K562 (cell line): ENCODE data around the gene RAB13. TPM values are rescaled to one million over a fixed set of nuclear protein-coding genes. Genes with fewer than 3 reads are reported as not detected.
A peak's percentile ranks its signal among the peaks of the same experiment; 100 is the strongest.

Experiments
- C11orf30 ChIP-seq: fragments of 450-650 bp; IDR thresholded peaks from 2 replicates; pipeline ENCODE4 v1.6.1; 2016; ENCODE audit warnings: low read depth, mild to moderate bottlenecking
- EP400 ChIP-seq: fragments of 450-650 bp; IDR thresholded peaks from 2 replicates; pipeline ENCODE4 v1.6.1; 2017; ENCODE audit warnings: antibody characterized with exemption, mild to moderate bottlenecking, moderate library complexity
- MGA ChIP-seq: fragments of 450-650 bp; IDR thresholded peaks from 2 replicates; pipeline ENCODE4 v1.6.1; 2016; ENCODE audit warnings: mild to moderate bottlenecking, moderate library complexity
- PCBP1 ChIP-seq: fragments of 200-400 bp; formaldehyde crosslinking; IDR thresholded peaks from 2 replicates; pipeline ENCODE4 v1.6.1; 2018; ENCODE audit warnings: mild to moderate bottlenecking, low read depth, low read length; ENCODE audit not compliant: poor library complexity, severe bottlenecking
- TCFL5 ChIP-seq: fragments of 250-450 bp; sonication (Bioruptor Pico); conservative IDR thresholded peaks from 2 replicates; pipeline ENCODE4 v1.6.1; 2021; ENCODE audit warnings: mild to moderate bottlenecking, moderate library complexity, matching md5 sums
- YY1 ChIP-seq, 3 experiments: IDR thresholded peaks; 2 replicates each; pipeline ENCODE4 v1.6.1; 2011; ENCODE audit warnings: low read length in 2 of 3, mild to moderate bottlenecking in 2 of 3, moderate library complexity in 2 of 3, borderline replicate concordance in 1 of 3, control low read depth in 1 of 3, low read depth in 1 of 3; ENCODE audit not compliant: insufficient read depth in 3 of 3, insufficient replicate concordance in 2 of 3, control insufficient read depth in 1 of 3, insufficient read length in 1 of 3; ENCODE audit errors: extremely low read depth in 1 of 3
- ZBTB11 ChIP-seq, 3 experiments: fragments of 200-800 bp in 1 of 3; fragments of 250-450 bp in 1 of 3; fragments of 450-650 bp in 1 of 3; sonication (Bioruptor Pico) in 1 of 3; sonication (Bioruptor generic) in 1 of 3; formaldehyde crosslinking in 1 of 3; IDR thresholded peaks; 2 replicates each; pipeline versions ENCODE4 v1.6.1 to v1.8.0; 2016 to 2022; ENCODE audit warnings: mild to moderate bottlenecking in 2 of 3, missing genetic modification characterization in 2 of 3, missing compliant biosample characterization in 1 of 3, moderate library complexity in 1 of 3
- ZNF778 ChIP-seq: fragments of 450-650 bp; formaldehyde crosslinking; IDR thresholded peaks from 2 replicates; pipeline ENCODE4 v1.4.0; 2020; ENCODE audit warnings: mild to moderate bottlenecking, moderate library complexity
- polyA plus RNA-seq, 8 experiments: library from polyadenylated mRNA; depleted of rRNA in 4 of 8; stranded (reverse) in 5 of 8; unstranded in 3 of 8; fragments of >200 nt; fragmentation: Nextera tagmentation in 2 of 8; fragmentation: Illumina TruSeq in 1 of 8; extraction: Ambion mirVana in 2 of 8; extraction: Trizol in 1 of 8; gene quantifications; 2 replicates each; pipeline versions ENCODE4 v1.2.1 to v1.2.3, GENCODE V29; 2011 to 2014; ENCODE audit warnings: inconsistent platforms in 1 of 8, missing spikeins in 1 of 8
- total RNA-seq, 7 experiments: library from RNA; depleted of rRNA in 6 of 7; stranded (reverse); fragments of >200 nt in 6 of 7; fragmentation: Illumina TruSeq in 2 of 7; extraction: Trizol in 2 of 7; gene quantifications; 2 replicates each; pipeline versions ENCODE4 v1.2.1 to v1.2.3, GENCODE V29; 2011 to 2021; ENCODE audit warnings: low replicate concordance in 1 of 7

The RAB13 gene
- total and polyA plus RNA-seq, 9 of the 15 experiments (the other 6 are each of a cell fraction or from before 2014, with no cell fraction given) = 22.3 to 100 (median 39.8) TPM

- peak in 1 of 3 experiments; percentile 61 for TF ChIP-seq YY1 (IDR thresholded peaks at IDR 0.05; ENCODE audit: borderline replicate concordance in 1 of 3, control insufficient read depth in 1 of 3, extremely low read depth in 1 of 3, insufficient read depth in 3 of 3, insufficient read length in 1 of 3, insufficient replicate concordance in 2 of 3, low read depth in 1 of 3, low read length in 2 of 3)
- peak in 1 of 3 experiments; percentile 48; a peak in 1 of 6 replicates for TF ChIP-seq ZBTB11 (CRISPR knock-in tag; IDR thresholded peaks at IDR 0.05)
- no peak for TF ChIP-seq ZNF778 (CRISPR knock-in tag)
- 0 out of 2 replicates have a peak, but pooled peaks have one; percentile 10 for TF ChIP-seq C11orf30
- TF ChIP-seq EP400 = peak; percentile 7; the same call in 1 of the 2 replicates
- peak; percentile 81 for TF ChIP-seq PCBP1
- TF ChIP-seq MGA = no peak; the same call in 1 of the 2 replicates
- TF ChIP-seq TCFL5 (CRISPR knock-in tag) = no peak
Observed at GRCh38 chr1:153946622-153947241, 39.4 kb downstream of the RAB13 start, which contains the start of gene DENND4B (continued).
